ENCODE data around the gene FER.
"Not testable (repeated sequence)": the region's sequence is repeated elsewhere in the genome, so short reads cannot be mapped to it uniquely, and the experiment has no call there.

Gene FER

GRCh38 chr5:108899244-108899643 lies 151.5 kb downstream of the FER start:
- not testable (repeated sequence) for DNase-seq

- no peak for DNase-seq
Measured at GRCh38 chr5:108900668-108901067, 153.0 kb downstream of the FER start.

GRCh38 chr5:108905805-108906204 lies 158.1 kb downstream of the FER start:
- no peak for DNase-seq

DNA sequence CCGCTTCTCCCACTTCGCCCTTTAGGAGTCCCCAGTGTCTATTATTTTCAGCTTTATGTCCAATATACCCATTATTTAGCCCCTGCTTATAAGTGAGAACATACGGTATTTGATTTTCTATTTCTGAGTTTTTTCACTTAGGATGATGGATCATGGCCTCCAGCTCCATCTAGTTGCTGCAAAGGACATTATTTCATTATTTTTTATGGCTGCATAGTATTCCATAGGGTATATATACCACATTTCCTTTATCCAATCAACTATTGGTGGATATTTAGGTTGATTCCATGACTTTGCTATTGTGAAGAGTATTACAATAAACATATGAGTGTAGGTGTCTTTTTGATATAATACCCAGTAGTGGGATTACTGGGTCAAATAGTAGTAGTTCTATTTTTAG lies 162.9 kb downstream of the FER start:
- no peak for DNase-seq

DNA sequence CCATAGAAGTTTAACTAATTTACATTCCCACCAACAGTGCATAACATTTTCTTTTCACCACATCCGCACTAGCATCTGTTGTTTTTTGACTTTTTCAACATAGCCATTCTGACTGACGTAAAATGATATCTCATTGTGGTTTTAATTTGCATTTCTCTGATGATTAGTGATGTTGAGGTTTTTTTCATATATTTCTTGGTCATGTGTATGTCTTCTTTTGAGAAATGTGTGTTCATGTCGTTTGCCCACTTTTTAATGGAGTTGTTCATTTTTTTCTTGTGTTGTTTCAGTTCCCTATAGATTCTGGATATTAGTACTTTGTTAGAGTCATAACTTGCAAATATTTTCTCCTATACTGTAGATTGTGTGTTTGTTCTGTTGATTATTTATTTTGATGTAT lies 163.4 kb downstream of the FER start:
- DNase-seq, result no peak

GRCh38 chr5:108917596-108917995 lies 169.9 kb downstream of the FER start:
- no peak for DNase-seq

GRCh38 chr5:108919591-108920326 lies 172.1 kb downstream of the FER start:
- DNase-seq, result no peak

DNA sequence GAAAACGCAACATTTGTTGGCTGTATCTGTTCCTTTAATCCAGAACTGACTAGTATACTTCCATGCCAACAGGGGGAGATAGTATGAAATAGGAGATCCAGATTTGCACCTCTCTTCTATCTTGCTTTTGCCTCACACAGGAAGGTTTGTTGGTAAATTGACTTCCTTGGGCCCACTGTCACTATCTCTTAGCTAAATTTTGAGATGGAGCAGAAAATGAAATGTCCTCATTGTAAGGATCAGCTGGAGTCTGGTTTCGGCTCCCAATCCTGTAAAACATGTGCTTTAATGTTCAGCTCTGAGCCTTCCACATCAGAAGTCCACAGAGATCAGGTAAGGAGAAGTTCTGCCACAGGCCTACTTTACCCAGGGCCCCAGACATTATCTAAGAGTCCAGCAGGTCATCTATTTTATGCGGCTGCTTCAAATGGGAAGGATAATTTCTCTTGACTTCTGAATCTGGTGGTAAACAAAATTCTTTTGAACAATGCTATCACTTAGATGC lies 176.8 kb downstream of the FER start:
- no peak for DNase-seq

- no peak for DNase-seq
Measured at GRCh38 chr5:108925073-108925472, 177.4 kb downstream of the FER start.

- DNase-seq, result no peak
Measured at GRCh38 chr5:108930107-108930506, 182.4 kb downstream of the FER start.

DNA sequence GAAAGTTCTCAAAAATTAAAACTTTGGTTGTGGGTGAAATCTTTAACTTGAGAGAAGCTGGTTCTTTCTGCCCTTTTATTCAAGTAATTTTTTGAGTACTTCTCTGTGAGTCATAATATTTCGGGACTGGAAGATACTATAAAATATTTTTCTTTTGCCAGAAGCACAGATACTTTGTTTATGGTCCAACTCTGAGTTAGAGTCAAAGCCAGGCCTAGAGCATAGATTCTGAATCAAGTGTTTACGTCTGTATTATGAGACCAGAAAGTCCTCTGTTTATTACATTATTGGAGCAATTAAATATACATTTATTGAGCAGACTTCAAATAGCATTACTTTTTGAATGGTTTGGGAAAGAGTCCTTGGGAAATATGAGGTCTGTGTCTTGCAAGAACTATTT lies 187.9 kb downstream of the FER start:
- DNase-seq, result no peak

DNA sequence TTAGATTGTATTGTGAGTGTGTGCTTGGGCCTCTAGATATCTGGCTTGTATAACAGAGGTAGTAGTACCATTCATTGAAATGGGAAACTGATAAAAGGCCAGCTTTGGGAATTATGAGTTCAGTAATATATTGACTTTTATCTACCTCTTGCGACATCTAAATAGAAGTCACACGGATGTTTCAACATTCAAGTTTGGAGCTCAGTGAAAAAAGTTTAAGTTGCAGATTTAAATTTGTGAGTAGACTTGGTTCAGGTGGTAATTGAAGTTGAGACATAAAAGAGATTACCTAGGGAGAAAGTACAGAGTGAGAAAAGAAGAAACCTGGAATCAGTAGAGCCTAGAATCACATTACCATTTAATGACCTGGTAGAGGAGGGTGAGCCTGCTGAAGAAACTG lies 189.5 kb downstream of the FER start:
- DNase-seq, result no peak

- DNase-seq, result no peak
Measured at GRCh38 chr5:108940506-108940905, 192.8 kb downstream of the FER start.

DNA sequence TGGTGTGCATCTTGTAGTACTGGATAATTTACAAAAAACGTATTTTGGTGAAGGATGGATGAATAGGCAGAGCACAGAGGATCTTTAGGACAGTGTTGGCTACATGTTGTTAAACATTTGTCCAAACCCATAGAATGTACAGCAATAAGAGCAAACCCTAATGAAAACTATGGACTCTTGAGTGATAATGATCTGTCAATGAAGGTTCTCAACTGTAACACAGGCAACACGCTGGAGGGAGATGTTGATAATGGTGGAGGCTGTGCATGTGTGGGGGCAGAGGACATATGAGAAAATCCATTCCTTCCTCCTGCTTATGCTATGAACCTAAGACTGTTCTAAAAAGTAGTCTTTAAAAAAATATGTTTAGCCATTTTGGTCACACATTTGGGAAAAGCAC lies 194.0 kb downstream of the FER start:
- DNase-seq, result no peak

- no peak for DNase-seq
Measured at GRCh38 chr5:108942701-108943100, 195.0 kb downstream of the FER start.

GRCh38 chr5:108945094-108945493 lies 197.4 kb downstream of the FER start:
- DNase-seq, result no peak

- no peak for DNase-seq
Measured at GRCh38 chr5:108946008-108946407, 198.3 kb downstream of the FER start.

DNA sequence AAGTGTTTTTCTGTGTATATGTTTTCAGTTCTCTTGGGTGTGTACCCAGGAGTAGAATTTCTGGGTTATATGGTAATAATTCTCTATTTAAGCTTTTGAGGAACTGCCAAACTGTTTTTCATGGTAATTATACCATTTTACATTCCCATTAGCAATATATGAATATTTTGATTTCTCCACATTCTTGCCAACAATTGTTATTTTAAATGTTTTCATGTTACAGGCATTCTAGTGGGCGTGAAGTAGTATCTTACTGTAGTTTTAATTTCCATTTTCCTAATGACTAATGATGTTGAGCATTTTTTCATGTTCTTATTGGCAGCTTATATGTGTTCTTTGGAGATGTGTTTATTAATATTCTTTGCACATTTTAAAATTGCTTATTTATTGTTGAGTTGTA lies 199.5 kb downstream of the FER start:
- DNase-seq, result no peak

DNA sequence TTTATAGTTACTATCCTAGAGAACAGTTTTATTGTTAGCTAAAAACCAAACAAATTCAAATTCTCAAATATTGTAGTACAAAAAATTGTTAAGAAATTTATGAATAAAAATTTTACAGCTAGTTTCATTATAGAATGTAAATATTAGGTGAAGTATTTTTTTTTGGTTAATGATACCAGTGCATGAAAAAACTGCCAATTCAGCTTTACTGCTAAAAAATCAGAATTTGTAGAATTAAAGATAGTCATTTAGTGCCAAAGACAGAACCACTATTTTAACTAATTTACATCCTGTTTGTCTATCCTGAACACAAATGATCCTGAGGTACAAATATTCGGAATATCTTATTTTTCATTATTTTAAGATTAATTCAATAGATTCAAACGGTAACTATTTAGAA lies 202.6 kb downstream of the FER start:
- DNase-seq, result no peak

GRCh38 chr5:108953940-108954339 lies 206.2 kb downstream of the FER start:
- DNase-seq, result no peak

DNA sequence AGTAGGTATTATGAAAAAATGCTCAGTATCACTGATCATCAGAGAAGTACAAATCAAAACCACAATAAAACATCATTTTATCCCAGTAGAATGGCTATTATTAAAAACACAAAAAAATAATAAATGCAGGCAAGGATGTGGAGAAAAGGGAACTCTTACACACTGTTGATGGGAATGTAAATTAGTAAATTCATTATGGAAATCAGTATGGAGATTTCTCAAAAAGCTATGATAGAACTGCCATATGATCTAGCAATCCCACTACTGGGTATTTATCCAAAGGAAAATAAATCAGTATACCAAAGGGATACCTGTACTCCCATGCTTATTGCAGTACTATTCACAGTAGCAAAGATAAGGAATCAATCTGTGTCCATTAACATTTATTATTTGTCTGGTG lies 209.6 kb downstream of the FER start:
- DNase-seq, result no peak

DNA sequence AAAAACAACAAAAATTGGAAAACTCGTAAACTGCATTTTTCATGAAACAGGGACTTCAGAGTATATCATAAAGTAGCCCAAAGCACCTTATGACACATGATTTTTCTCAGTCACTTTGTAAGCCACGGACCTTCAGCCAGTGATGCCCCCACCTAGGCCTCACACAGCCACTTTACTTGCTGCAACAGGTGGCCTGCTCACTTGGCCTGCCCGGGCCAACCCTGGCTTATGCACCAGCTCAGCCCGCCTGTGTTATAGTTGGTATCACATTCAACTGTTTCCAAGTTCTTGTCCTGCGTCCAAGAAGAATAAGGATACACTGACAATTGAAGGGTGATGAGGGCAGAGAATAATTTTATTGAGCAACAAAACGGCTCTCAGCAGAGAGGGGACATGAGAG lies 219.2 kb downstream of the FER start:
- DNase-seq, result no peak

DNA sequence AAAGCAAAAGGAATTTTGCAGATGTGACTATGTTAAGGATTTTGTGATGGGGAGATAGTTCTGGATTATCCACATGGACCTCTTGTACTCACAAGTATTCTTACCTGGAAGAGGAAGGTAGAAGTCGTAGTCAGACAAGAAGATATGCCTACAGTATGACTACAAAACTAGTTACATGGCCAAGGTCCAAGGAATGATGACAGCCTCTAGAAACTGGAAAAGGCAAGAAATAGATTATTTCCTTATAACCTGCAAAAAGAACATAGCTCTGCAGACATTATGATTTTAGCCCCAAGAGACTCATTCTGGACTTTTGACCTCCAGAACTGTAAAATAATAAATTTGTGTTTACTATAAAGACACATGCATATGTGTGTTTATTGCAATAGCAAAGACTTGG lies 226.9 kb downstream of the FER start:
- DNase-seq, result no peak

DNA sequence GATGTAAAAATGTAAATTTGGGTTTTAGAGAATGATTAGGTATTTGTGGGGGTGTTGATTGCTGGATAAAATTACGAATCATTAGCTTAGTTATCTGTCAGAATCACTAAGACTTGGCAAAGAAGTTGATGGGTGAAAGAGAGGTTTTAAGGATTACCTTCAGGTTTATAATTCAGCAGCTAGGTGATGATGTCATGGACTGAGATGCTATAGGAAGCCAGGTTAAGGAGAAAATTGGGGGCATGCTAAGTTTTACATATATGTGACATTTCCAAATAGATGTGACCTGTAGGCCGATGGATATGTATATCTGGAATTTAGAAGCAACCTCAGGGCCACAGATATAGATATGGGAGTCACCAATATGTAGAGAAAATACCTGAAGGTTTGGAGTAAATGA lies 228.0 kb downstream of the FER start:
- no peak for DNase-seq

DNA sequence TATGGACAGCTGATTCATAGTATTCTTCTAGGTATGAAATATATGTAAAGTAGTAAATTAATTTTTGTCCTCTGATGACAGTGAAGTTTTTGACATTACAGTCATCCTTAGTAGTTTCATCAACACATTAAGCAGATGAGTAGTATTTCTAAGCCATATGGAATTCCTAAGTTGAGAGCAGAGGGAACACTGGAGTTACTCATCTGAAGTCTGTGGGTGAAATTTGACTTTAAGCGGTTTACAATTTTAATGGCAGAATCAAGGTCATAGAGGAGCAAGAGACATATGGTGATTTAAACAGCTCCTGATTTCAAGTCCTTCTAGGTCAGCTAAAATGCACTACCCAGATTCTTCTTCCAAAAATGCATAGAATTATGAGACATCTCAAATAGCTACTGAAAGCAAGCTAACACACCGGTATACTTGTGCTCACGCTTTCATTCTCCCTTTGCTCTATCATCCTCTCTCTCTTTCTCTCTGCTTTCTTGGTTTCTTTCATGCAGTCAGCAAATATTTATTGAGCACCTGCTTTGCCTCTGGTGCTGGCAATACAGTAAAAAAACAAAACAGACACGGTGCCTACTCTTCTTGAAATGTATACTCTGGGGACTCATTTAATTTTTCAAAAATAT lies 235.9 kb downstream of the FER start:
- DNase-seq, result no peak
